Psoas muscle (tissue), 8 donors: Measurements from ENCODE around the gene TPST2. TPM values are rescaled to one million over a fixed set of nuclear protein-coding genes. Genes with fewer than 3 reads are reported as not detected.
A peak's percentile ranks its signal among the peaks of the same experiment; 100 is the strongest.

Experiments
- ATAC-seq, 4 donors: fragments of 200-7000 bp; cut with Tn5 transposase; one replicate each; pipeline ENCODE4 v1.9.1; 2020; ENCODE audit warnings: moderate library complexity in 3 of 4, mild to moderate bottlenecking in 2 of 4
- DNase-seq, 2 donors: peaks; one replicate each; pipeline ENCODE4 v3.0.0-alpha.2; 2020
- H3K27ac ChIP-seq: fragments of 200-600 bp; one replicate; pipeline ENCODE4 v1.8.0; 2022
- H3K27me3 ChIP-seq, 3 donors: fragments of 200-600 bp in 1 of 3; one replicate each; pipeline versions ENCODE4 v1.6.1 to v1.8.0; 2013 to 2022; ENCODE audit warnings: low read length in 2 of 3, mild to moderate bottlenecking in 2 of 3, moderate library complexity in 1 of 3; ENCODE audit not compliant: insufficient read depth in 3 of 3
- H3K36me3 ChIP-seq, 2 donors: fragments of 200-600 bp in 1 of 2; one replicate each; pipeline versions ENCODE4 v1.6.1 to v1.8.0; 2013 to 2022; ENCODE audit warnings: low read depth in 1 of 2, mild to moderate bottlenecking in 1 of 2, moderate library complexity in 1 of 2; ENCODE audit not compliant: insufficient read depth in 1 of 2
- H3K4me1 ChIP-seq: fragments of 200-600 bp; one replicate; pipeline ENCODE4 v1.8.0; 2022
- H3K4me3 ChIP-seq: fragments of 200-600 bp; one replicate; pipeline ENCODE4 v1.8.0; 2022; ENCODE audit warnings: mild to moderate bottlenecking
- H3K9me3 ChIP-seq: fragments of 200-600 bp; one replicate; pipeline ENCODE4 v1.8.0; 2022
- CTCF ChIP-seq: fragments of 200-600 bp; IDR thresholded peaks from one replicate; pipeline ENCODE4 v1.8.0; 2022; ENCODE audit warnings: antibody characterized with exemption
- WGBS, 3 donors: extraction: QIAGEN DNeasy Blood & Tissue Kit; methylation state at CpG; one replicate each; pipeline versions ENCODE4 v1.1.6 to v1.1.7; 2013; 5-methylcytosine and 5-hydroxymethylcytosine counted together
- intact Hi-C, 2 donors: fragments of 100-400 bp; cut with DNase I; formaldehyde crosslinking; loops; one replicate each; pipeline versions ENCODE4 v1.11.0 to v1.14.2; 2022
- long read RNA-seq, 2 donors: library from polyadenylated mRNA; unstranded; transcript quantifications; one replicate each; pipeline ENCODE4 v2.0.0, GENCODE V29; 2021
- polyA plus RNA-seq, 3 donors: library from polyadenylated mRNA; stranded (reverse); fragments of 200-250 nt; gene quantifications; one replicate each; pipeline ENCODE4 v1.2.3, GENCODE V29; 2013
- total RNA-seq, 4 donors: library from RNA; stranded (reverse); fragmentation: NEBNext Ultra II Directional in 2 of 4; extraction: Animal tissue kit (Norgen Biotek cat#: 25700) in 2 of 4; gene quantifications; one replicate each; pipeline versions ENCODE4 v1.2.1 to v1.2.4, GENCODE V29; 2021 to 2023
- donor health status: healthy with polysubstance abuse.
- donor health status: DM: no; HTN: no; CAD: no; lungs with moderate emphysema.
- donor health status: Bipolar disorder and iron deficiency.
- donor health status: healthy.
- donor health status: DM: yes; HTN: yes; CAD: no.
- donor health status: DM: no; HTN: no; CAD: no.
- donor health status: DM: no; HTN: no; CAD: no.
- donor health status: DM: yes; HTN: yes; CAD: no.

The TPST2 gene
- total RNA-seq = 10 to 100 TPM; 22.1 to 41.3 (median 28.5) TPM
- polyA plus RNA-seq = 10 to 100 TPM; 30.5 to 76.4 (median 46.9) TPM
- long read RNA-seq, donor 1, full-length matches to known transcripts = 35 of 53 reads
- long read RNA-seq, donor 1, partial matches to known transcripts = 6 of 53 reads
- long read RNA-seq, donor 1, other reads (novel, unspliced or antisense) = 12 of 53 reads
- long read RNA-seq, donor 2, full-length matches to known transcripts = 93 of 143 reads
- long read RNA-seq, donor 2, partial matches to known transcripts = 21 of 143 reads
- long read RNA-seq, donor 2, other reads (novel, unspliced or antisense) = 29 of 143 reads

- TF ChIP-seq CTCF = peak; percentile 2
- intact Hi-C loops = loop anchor here (5.0 kb wide), 5 partner anchors 38 to 108 kb away; partner anchors contain the start of genes TFIP11 (in 2 of the 2), HPS4 (in 1 of the 2) and SRRD (in 1 of the 2)
- 0 to 2% (median 1%) methylated on average over 23 to 71 of the region's 72 CpGs for WGBS, 3 donors
- no peaks in the 10 kb centered on the region for H3K9me3 ChIP-seq
- ATAC-seq = peak; percentile 87 to 91 (median 90)
- no peaks in the 10 kb centered on the region for H3K36me3 ChIP-seq
- H3K27me3 ChIP-seq = no peaks in the 10 kb centered on the region
- peaks cover 29% of the 10 kb centered on the region for H3K4me1 ChIP-seq
- peak; percentile 81 to 88 for DNase-seq
- H3K27ac ChIP-seq = peak within 1 kb of the TSS; percentile 89
- H3K4me3 ChIP-seq = peak within 1 kb of the TSS; percentile 98
These were observed at the start of gene TPST2 for GRCh38 chr22:26589845-26590736. Gene TPST2 (minus strand): TSS chr22:26590132. CDS start chr22:26541630, 48,502 bp downstream.

DNA sequence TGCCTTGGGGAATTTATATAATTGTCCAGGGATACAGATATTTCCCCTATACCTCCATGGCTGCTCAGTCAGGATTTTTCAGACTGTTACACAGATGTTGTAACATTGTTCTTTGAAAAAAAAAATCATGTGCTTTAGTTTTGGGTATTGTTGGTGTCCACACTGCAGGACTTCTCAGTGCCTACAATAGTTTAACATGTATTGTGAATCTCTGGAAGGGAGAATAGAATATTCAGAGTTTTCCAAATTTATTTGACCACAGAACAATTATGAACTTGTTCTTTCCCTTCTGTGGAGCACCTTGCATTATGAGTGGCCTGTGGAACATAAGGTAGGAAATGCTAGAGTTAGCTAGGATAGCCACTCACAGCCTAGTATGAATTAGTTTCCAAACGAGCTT is 46.4 kb upstream of the TPST2 start:
- intact Hi-C loops = no loop called here
- ATAC-seq (no peak), DNase-seq (no peak)
- WGBS, 3 donors = 35 to 39% (median 37%) methylated on average over 1 of the region's 1 CpG
- Histone ChIP-seq H3K36me3 (no peaks in the 10 kb centered on the region), H3K4me3 (no peak overlapping the region), H3K27ac (no peak overlapping the region), H3K4me1 (no peaks in the 10 kb centered on the region), H3K27me3 (no peaks in the 10 kb centered on the region), H3K9me3 (no peaks in the 10 kb centered on the region)
- TF ChIP-seq CTCF = no peak

GRCh38 chr22:26635117-26635516 is 45.2 kb upstream of the TPST2 start:
- no peaks in the 10 kb centered on the region for H3K4me1 ChIP-seq
- 78 to 85% (median 78%) methylated on average over 2 of the region's 2 CpGs for WGBS, 3 donors
- intact Hi-C loops = no loop called here
- no peak overlapping the region for H3K4me3 ChIP-seq
- H3K27me3 ChIP-seq = no peaks in the 10 kb centered on the region
- H3K27ac ChIP-seq = no peak overlapping the region
- no peak for TF ChIP-seq CTCF
- H3K36me3 ChIP-seq = no peaks in the 10 kb centered on the region
- no peaks in the 10 kb centered on the region for H3K9me3 ChIP-seq
- ATAC-seq (no peak), DNase-seq (no peak)

DNA sequence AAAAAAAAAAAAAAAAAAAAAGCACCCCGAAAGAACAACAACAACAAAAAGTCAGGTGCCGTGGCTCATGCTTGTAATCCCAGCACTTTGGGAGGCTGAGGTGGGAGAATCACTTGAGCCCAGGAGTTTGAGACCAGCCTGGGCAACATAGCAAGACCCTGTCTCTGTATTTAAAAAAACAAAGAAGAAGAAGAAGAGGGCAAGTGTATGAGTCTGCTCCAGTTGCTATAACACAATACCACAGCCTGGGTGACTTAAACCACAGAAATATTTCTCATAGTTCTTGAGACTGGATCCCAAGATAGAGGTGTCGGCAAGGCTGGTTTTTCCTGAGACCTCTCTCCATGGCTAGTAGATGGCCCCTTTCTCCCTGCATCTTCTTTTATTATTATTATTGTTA is 44.3 kb upstream of the TPST2 start:
- ATAC-seq (no peak), DNase-seq (no peak)
- TF ChIP-seq CTCF = no peak
- Histone ChIP-seq H3K36me3 (no peaks in the 10 kb centered on the region), H3K4me3 (no peak overlapping the region), H3K27ac (no peak overlapping the region), H3K27me3 (no peaks in the 10 kb centered on the region), H3K4me1 (no peaks in the 10 kb centered on the region), H3K9me3 (no peaks in the 10 kb centered on the region)
- WGBS, 3 donors = 83 to 97% (median 94%) methylated on average over 3 of the region's 3 CpGs
- intact Hi-C loops = no loop called here
